ENCODE measurements around the gene DHRS4L2. TPM values are rescaled to one million over a fixed set of nuclear protein-coding genes. Genes with fewer than 3 reads are reported as not detected.
A peak's percentile ranks its signal among the peaks of the same experiment; 100 is the strongest.
"Not testable (repeated sequence)": the region's sequence is repeated elsewhere in the genome, so short reads cannot be mapped to it uniquely, and the experiment has no call there.

The DHRS4L2 gene
- total and polyA plus RNA-seq, 2 donors (not counting 3 experiments of a cell fraction or from before 2014, with no cell fraction given) = 18.2 to 18.5 TPM

DNA sequence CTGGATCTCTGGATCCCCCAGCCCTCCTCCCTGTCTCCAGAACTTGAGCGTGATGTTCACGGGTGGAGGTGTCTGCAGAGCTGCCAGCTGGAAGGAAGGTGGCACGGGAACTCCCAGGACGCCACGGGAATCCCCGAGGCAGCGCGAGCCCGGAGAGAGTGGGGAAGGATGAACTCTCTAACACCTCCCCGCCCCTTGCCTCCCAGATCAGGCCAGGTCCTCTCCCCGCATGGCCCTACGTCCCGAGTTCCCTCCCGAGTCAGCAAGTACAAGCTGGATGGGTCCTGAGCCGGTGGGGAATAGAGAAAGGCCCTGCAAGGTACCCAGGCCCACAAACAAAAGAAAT, 17.7 kb downstream of the DHRS4L2 start:
- Histone ChIP-seq H3K4me2 (ENCODE audit: insufficient read depth, low read length) (peak overlapping the region; percentile 31), H2AFZ (ENCODE audit: low read depth, low read length) (peak overlapping the region; percentile 83)
- dilution Hi-C loops (cut with MboI; ENCODE audit: extremely low pct_ligation_motif_present, low sequenced_read_pairs); H4K20me1 ChIP-seq (replicated peaks; ENCODE audit: control insufficient read depth, extremely low read depth, insufficient read depth, low read length); H3K4me1 ChIP-seq (ENCODE audit: control insufficient read depth, extremely low read depth, insufficient read depth, low read length); POLR2A ChIA-PET; H3K9me1 ChIP-seq (replicated peaks; ENCODE audit: control insufficient read depth, extremely low read depth, insufficient read depth, low read length); H3K27ac ChIP-seq (ENCODE audit: insufficient read depth, low read depth, low read length); H3K36me3 ChIP-seq (ENCODE audit: control insufficient read depth in 2 of 2, extremely low read depth in 1 of 2, insufficient read depth in 2 of 2, low read length in 2 of 2); intact Hi-C loops (cut with micrococcal nuclease); H3K4me3 ChIP-seq (replicated peaks in 1 of 3; ENCODE audit: insufficient read depth in 1 of 3, low read depth in 1 of 3, low read length in 3 of 3); H3K9me3 ChIP-seq (replicated peaks; ENCODE audit: control insufficient read depth, insufficient read depth, low read length); DNase-seq (ENCODE audit: low read depth, low spot score); FAIRE-seq; BruUV-seq (replicated peaks); CTCF ChIA-PET; H3K79me2 ChIP-seq (ENCODE audit: control insufficient read depth, insufficient read depth, low read length); H3K9ac ChIP-seq (replicated peaks; ENCODE audit: extremely low read depth, insufficient read depth, low read length); H3K27me3 ChIP-seq (ENCODE audit: control insufficient read depth in 2 of 2, insufficient read depth in 2 of 2, low read length in 2 of 2): not testable (repeated sequence)

DNA sequence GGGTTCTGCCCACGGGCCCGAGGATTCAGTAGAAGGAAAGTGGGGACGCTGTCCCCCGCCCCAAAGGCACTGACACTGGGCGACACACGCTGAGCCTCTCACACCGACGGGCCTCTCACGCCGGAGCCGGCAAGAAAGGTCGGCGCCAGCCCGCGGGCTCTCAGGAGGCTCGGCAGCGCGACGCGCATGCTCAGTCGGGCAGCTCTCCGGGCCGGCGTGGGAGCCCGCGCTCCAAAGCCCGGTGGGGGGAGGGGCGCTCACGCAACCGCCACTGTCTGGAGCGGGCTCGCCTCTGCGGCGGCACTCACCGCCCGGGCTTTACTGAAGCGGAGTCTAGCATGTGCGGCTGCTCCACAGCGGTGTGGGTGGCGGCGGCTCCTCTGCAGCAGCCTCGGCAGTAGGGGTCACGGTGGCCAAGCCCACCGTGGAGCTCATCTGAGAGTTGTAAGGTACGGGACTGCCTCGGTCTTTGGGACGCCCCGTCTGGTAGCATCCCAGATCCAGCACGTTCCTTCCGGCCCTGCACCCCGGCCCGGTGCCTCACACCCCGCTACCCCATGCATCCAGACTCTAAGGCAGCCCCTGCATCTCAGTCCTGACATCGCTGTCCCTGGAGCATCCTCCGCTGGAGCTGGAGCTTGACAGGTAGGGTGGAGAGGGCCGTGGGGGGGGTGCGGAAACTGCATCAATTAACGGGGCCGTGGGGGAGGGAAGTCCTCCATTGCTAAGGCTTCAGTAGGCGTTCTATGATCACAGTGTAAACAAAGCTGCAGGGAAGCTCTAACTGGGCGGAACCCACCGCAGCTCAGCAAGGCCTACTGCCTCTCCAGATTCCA, 18.3 kb downstream of the DHRS4L2 start:
- H3K27ac ChIP-seq (ENCODE audit: insufficient read depth, low read depth, low read length); intact Hi-C loops (cut with micrococcal nuclease); dilution Hi-C loops (cut with MboI; ENCODE audit: extremely low pct_ligation_motif_present, low sequenced_read_pairs); H3K36me3 ChIP-seq (ENCODE audit: control insufficient read depth in 2 of 2, extremely low read depth in 1 of 2, insufficient read depth in 2 of 2, low read length in 2 of 2); POLR2A ChIA-PET; H3K9me1 ChIP-seq (replicated peaks; ENCODE audit: control insufficient read depth, extremely low read depth, insufficient read depth, low read length); H3K79me2 ChIP-seq (ENCODE audit: control insufficient read depth, insufficient read depth, low read length); H3K4me1 ChIP-seq (ENCODE audit: control insufficient read depth, extremely low read depth, insufficient read depth, low read length); CTCF ChIA-PET; H3K27me3 ChIP-seq (ENCODE audit: control insufficient read depth in 2 of 2, insufficient read depth in 2 of 2, low read length in 2 of 2); H4K20me1 ChIP-seq (replicated peaks; ENCODE audit: control insufficient read depth, extremely low read depth, insufficient read depth, low read length); BruUV-seq (replicated peaks); DNase-seq (ENCODE audit: low read depth, low spot score); H3K9me3 ChIP-seq (replicated peaks; ENCODE audit: control insufficient read depth, insufficient read depth, low read length); H3K9ac ChIP-seq (replicated peaks; ENCODE audit: extremely low read depth, insufficient read depth, low read length): not testable (repeated sequence)
- H3K4me2 ChIP-seq (ENCODE audit: insufficient read depth, low read length) = peak overlapping the region; percentile 36
- FAIRE-seq = peak; percentile 94
- H2AFZ ChIP-seq (ENCODE audit: low read depth, low read length) = peak overlapping the region; percentile 83
- H3K4me3 ChIP-seq (replicated peaks in 1 of 3; ENCODE audit: insufficient read depth in 1 of 3, low read depth in 1 of 3, low read length in 3 of 3) = peak overlapping the region in 1 of 3 experiments; percentile 31
